PC-9 (cell line): Measurements from ENCODE around the gene LMX1B. TPM values are rescaled to one million over a fixed set of nuclear protein-coding genes. Genes with fewer than 3 reads are reported as not detected.
"Not testable (repeated sequence)": the region's sequence is repeated elsewhere in the genome, so short reads cannot be mapped to it uniquely, and the experiment has no call there.

Source experiments
- BruUV-seq: library from RNA; stranded (reverse); fragments of 400-500 nt; replicated peaks from 2 replicates; lab custom pipeline; 2021; lab: Mats Ljungman, UMichigan
- CTCF ChIA-PET: fragments of 300-600 bp; sonication (Branson Sonifier 250); formaldehyde crosslinking; loops from one replicate; lab custom pipeline; 2022; ENCODE audit warnings: antibody characterized with exemption; lab: Charles Lee
- POLR2A ChIA-PET: fragments of 300-600 bp; sonication (Branson Sonifier 250); formaldehyde crosslinking; loops from one replicate; lab custom pipeline; 2022; ENCODE audit warnings: antibody characterized with exemption; ENCODE audit not compliant: unreplicated experiment; lab: Charles Lee
- DNase-seq, 2 experiments: peaks; one replicate each; pipeline versions ENCODE4 v3.0.0 to v3.0.0-alpha.2; 2015 to 2022; ENCODE audit warnings: mixed read lengths in 1 of 2
- H2AFZ ChIP-seq: fragments of 200-600 bp; sonication (generic); 2 replicates; pipeline ENCODE4 v1.8.1; 2017; ENCODE audit warnings: antibody characterized with exemption
- H3F3A ChIP-seq: fragments of 200-600 bp; sonication (generic); 2 replicates; pipeline ENCODE4 v1.8.1; 2017; ENCODE audit warnings: antibody characterized with exemption, mild to moderate bottlenecking, low read depth; ENCODE audit not compliant: insufficient read depth
- H3K27ac ChIP-seq: fragments of 200-600 bp; sonication (generic); 2 replicates; pipeline ENCODE4 v1.6.1; 2016; ENCODE audit warnings: mixed run types
- H3K27me3 ChIP-seq: fragments of 200-600 bp; sonication (generic); 2 replicates; pipeline ENCODE4 v1.6.1; 2016; ENCODE audit warnings: low read depth, mixed run types; ENCODE audit not compliant: insufficient read depth
- H3K36me3 ChIP-seq: fragments of 200-600 bp; sonication (generic); 2 replicates; pipeline ENCODE4 v1.6.1; 2016; ENCODE audit warnings: low read depth, mixed run types
- H3K4me1 ChIP-seq: fragments of 200-600 bp; sonication (generic); replicated peaks from 2 replicates; pipeline ENCODE4 v1.6.1; 2016; ENCODE audit warnings: mixed run types; ENCODE audit not compliant: insufficient read depth
- H3K4me2 ChIP-seq: fragments of 200-600 bp; sonication (generic); 2 replicates; pipeline ENCODE4 v1.6.1; 2017; ENCODE audit warnings: mixed run types
- H3K4me3 ChIP-seq: fragments of 200-600 bp; sonication (generic); 2 replicates; pipeline ENCODE4 v1.6.1; 2016; ENCODE audit warnings: mixed run types
- H3K79me2 ChIP-seq: fragments of 200-600 bp; sonication (generic); 2 replicates; pipeline ENCODE4 v1.6.1; 2017; ENCODE audit warnings: low read depth, mixed run types
- H3K9me2 ChIP-seq: fragments of 200-600 bp; sonication (generic); 2 replicates; pipeline ENCODE4 v1.8.1; 2017; ENCODE audit warnings: mild to moderate bottlenecking; ENCODE audit not compliant: insufficient read depth
- H3K9me3 ChIP-seq: fragments of 200-600 bp; sonication (generic); 2 replicates; pipeline ENCODE4 v1.8.1; 2016; ENCODE audit warnings: low read depth; ENCODE audit not compliant: insufficient read depth
- H4K20me1 ChIP-seq: fragments of 200-600 bp; sonication (generic); 2 replicates; pipeline ENCODE4 v1.8.1; 2017; ENCODE audit not compliant: insufficient read depth
- CTCF ChIP-seq: fragments of 200-600 bp; sonication (generic); conservative IDR thresholded peaks from 2 replicates; pipeline ENCODE4 v1.6.1; 2017; ENCODE audit warnings: mixed run types, antibody characterized with exemption, mild to moderate bottlenecking, moderate library complexity
- EZH2 ChIP-seq: fragments of 200-600 bp; sonication (generic); IDR thresholded peaks from 2 replicates; pipeline ENCODE4 v1.8.0; 2017; ENCODE audit warnings: antibody characterized with exemption, low read depth
- intact Hi-C: fragments of 100-400 bp; cut with micrococcal nuclease; formaldehyde crosslinking; loops from one replicate; pipeline ENCODE4 v1.10.0; 2022; ENCODE audit not compliant: unreplicated experiment
- total RNA-seq: library from RNA; stranded (reverse); gene quantifications from 2 replicates; pipeline ENCODE4 v1.2.3, GENCODE V29; 2021

The LMX1B gene
- total RNA-seq, 1 experiment from 2014 or later: not detected

- no peak overlapping the region for H3K4me2 ChIP-seq
- DNase-seq: no peak
- H3K4me1 ChIP-seq: peaks cover 11% of the 10 kb centered on the region
- H3K4me3 ChIP-seq: no peak overlapping the region
- BruUV-seq: no TSS peak
- peaks cover 4% of the 10 kb centered on the region; the same call in 1 of the 2 replicates for H3F3A ChIP-seq
- no peaks in the 10 kb centered on the region for H3K79me2 ChIP-seq
- no peaks in the 10 kb centered on the region for H4K20me1 ChIP-seq
- no peak for TF ChIP-seq CTCF
- no peak for TF ChIP-seq EZH2
- H2AFZ ChIP-seq: no peak overlapping the region
- H3K27ac ChIP-seq: no peak overlapping the region
- no peaks in the 10 kb centered on the region for H3K9me3 ChIP-seq
- peaks cover 10% of the 10 kb centered on the region; the same call in 1 of the 2 replicates for H3K27me3 ChIP-seq
- ChIA-PET POLR2A (no interaction called here), CTCF (interaction anchor here (0.7 kb wide), 1 partner anchor 73 kb away, joined by 3 read pairs; no protein-coding TSS in a partner anchor)
- intact Hi-C loops: no loop called here
- H3K36me3 ChIP-seq: no peaks in the 10 kb centered on the region
- no peaks in the 10 kb centered on the region for H3K9me2 ChIP-seq
Measured at GRCh38 chr9:126708178-126708577, 94.5 kb downstream of the LMX1B start.

DNA sequence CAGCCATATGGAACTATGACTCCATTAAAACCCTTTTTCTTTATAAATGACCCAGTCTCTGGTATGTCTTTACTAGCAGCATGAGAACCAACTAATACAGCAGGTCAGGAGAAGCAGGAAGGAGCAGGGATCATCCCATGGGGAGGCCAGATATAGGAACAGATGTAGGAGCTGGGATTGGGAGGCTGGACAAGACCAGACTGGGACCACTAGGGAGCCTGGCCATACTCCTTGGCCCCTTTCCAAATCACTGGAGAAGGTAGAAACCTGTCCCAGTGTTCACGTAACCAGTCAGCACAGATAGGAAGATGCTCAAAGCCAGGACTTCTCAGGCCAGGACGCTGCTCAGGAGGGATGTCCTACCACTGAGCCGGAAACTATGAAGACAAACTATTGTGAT lies 95.5 kb downstream of the LMX1B start:
- H3K79me2 ChIP-seq: no peaks in the 10 kb centered on the region
- no peaks in the 10 kb centered on the region for H3K9me3 ChIP-seq
- BruUV-seq: no TSS peak
- TF ChIP-seq EZH2 (no peak), CTCF (no peak)
- H2AFZ ChIP-seq: no peak overlapping the region
- H3K27ac ChIP-seq: no peak overlapping the region
- H3K4me3 ChIP-seq: no peak overlapping the region
- H3F3A ChIP-seq: peaks cover 4% of the 10 kb centered on the region; the same call in 1 of the 2 replicates
- H3K36me3 ChIP-seq: no peaks in the 10 kb centered on the region
- H4K20me1 ChIP-seq: no peaks in the 10 kb centered on the region
- no peaks in the 10 kb centered on the region for H3K9me2 ChIP-seq
- H3K4me2 ChIP-seq: no peak overlapping the region
- peaks cover 13% of the 10 kb centered on the region for H3K27me3 ChIP-seq
- ChIA-PET CTCF (no interaction called here), POLR2A (no interaction called here)
- intact Hi-C loops: no loop called here
- H3K4me1 ChIP-seq: peaks cover 10% of the 10 kb centered on the region
- DNase-seq: no peak

- no peak overlapping the region for H3K4me3 ChIP-seq
- H3F3A ChIP-seq: no peaks in the 10 kb centered on the region
- no peaks in the 10 kb centered on the region for H4K20me1 ChIP-seq
- H3K27ac ChIP-seq: no peak overlapping the region
- CTCF ChIA-PET: interaction anchor here (0.7 to 1.5 kb wide), 2 partner anchors 9 to 98 kb away, joined by 4 to 5 read pairs; no protein-coding TSS in a partner anchor
- POLR2A ChIA-PET: no interaction called here
- intact Hi-C loops: no loop called here
- H3K9me2 ChIP-seq: no peaks in the 10 kb centered on the region
- TF ChIP-seq CTCF (no peak), EZH2 (no peak)
- no peaks in the 10 kb centered on the region for H3K36me3 ChIP-seq
- no peak overlapping the region for H2AFZ ChIP-seq
- H3K4me1 ChIP-seq: no peaks in the 10 kb centered on the region; the same call in 1 of the 2 replicates
- no peak for DNase-seq
- H3K79me2 ChIP-seq: no peaks in the 10 kb centered on the region
- no TSS peak for BruUV-seq
- H3K27me3 ChIP-seq: peaks cover 16% of the 10 kb centered on the region
- no peaks in the 10 kb centered on the region for H3K9me3 ChIP-seq
- H3K4me2 ChIP-seq: no peak overlapping the region
Measured at GRCh38 chr9:126715382-126715781, 101.7 kb downstream of the LMX1B start.

DNA sequence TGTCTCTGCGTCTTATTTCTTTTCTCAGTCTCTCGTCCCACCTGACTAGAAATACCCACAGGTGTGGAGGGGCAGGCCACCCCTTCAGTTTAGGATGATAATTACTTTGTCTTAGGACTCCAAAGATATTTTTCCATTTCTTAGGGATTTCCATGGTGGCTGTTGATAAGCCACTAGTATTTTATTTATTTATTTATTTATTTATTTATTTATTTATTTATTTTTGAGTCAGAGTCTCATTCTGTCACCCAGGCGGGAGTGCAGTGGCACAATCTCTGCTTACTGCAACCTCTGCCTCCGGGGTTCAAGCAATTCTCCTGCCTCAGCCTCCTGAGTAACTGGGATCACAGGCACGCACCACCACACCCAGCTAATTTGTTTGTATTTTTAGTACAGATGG lies 103.7 kb downstream of the LMX1B start:
- CTCF ChIA-PET, H2AFZ ChIP-seq, H3K9me2 ChIP-seq, DNase-seq, POLR2A ChIA-PET, H3K36me3 ChIP-seq, H3K79me2 ChIP-seq, H3K4me3 ChIP-seq, H4K20me1 ChIP-seq, H3F3A ChIP-seq, H3K4me2 ChIP-seq, H3K27ac ChIP-seq, intact Hi-C loops, BruUV-seq, H3K9me3 ChIP-seq: not testable (repeated sequence)
- peaks cover 16% of the 10 kb centered on the region for H3K27me3 ChIP-seq
- H3K4me1 ChIP-seq: peaks cover 10% of the 10 kb centered on the region
